Spinal cord (tissue), 10 donors: ENCODE results near the gene LACTBL1. TPM values are rescaled to one million over a fixed set of nuclear protein-coding genes. Genes with fewer than 3 reads are reported as not detected.
"Not testable (repeated sequence)": the region's sequence is repeated elsewhere in the genome, so short reads cannot be mapped to it uniquely, and the experiment has no call there.

Experiments used
- DNase-seq, 6 donors: peaks; one replicate each; pipeline versions ENCODE4 v3.0.0 to v3.0.0-alpha.2; 2013 to 2015; ENCODE audit warnings: low spot score in 6 of 6, low read depth in 4 of 6
- H3K27ac ChIP-seq: one replicate; pipeline ENCODE4 v1.5.1; 2013; ENCODE audit warnings: low read depth, low read length, control low read depth
- H3K27me3 ChIP-seq: one replicate; pipeline ENCODE4 v1.6.1; 2013; ENCODE audit warnings: low read length; ENCODE audit not compliant: control insufficient read depth, insufficient read depth
- H3K36me3 ChIP-seq: one replicate; pipeline ENCODE4 v1.6.1; 2013; ENCODE audit warnings: low read length; ENCODE audit not compliant: control insufficient read depth, insufficient read depth
- H3K4me1 ChIP-seq: one replicate; pipeline ENCODE4 v1.6.1; 2013; ENCODE audit warnings: low read length; ENCODE audit not compliant: control insufficient read depth, insufficient read depth
- H3K4me3 ChIP-seq: one replicate; pipeline ENCODE4 v1.5.1; 2013; ENCODE audit warnings: low read depth, low read length, control low read depth
- H3K9me3 ChIP-seq: one replicate; pipeline ENCODE4 v1.6.1; 2013; ENCODE audit warnings: low read length; ENCODE audit not compliant: control insufficient read depth, insufficient read depth
- WGBS: methylation state at CpG from one replicate; pipeline ENCODE4 v1.1.5; 2013; ENCODE audit warnings: missing lambda C conversion rate; ENCODE audit not compliant: insufficient coverage; 5-methylcytosine and 5-hydroxymethylcytosine counted together
- polyA plus RNA-seq, 2 donors: library from polyadenylated mRNA; unstranded; fragments of 120-200 nt; gene quantifications; one replicate each; pipeline ENCODE4 v1.2.1, GENCODE V29; 2013; ENCODE audit not compliant: insufficient read length in 2 of 2
- total RNA-seq, 2 donors: library from RNA; depleted of rRNA in 1 of 2; stranded (reverse); fragments of 120-200 nt in 1 of 2; fragments of >200 nt in 1 of 2; gene quantifications; one replicate each; pipeline versions ENCODE4 v1.2.3 to v1.2.4, GENCODE V29; 2013 to 2014
- donor health status: healthy.

Gene LACTBL1
- total and polyA plus RNA-seq, 4 donors, result not detected

- Histone ChIP-seq H3K36me3 (no peaks in the 10 kb centered on the region), H3K9me3 (no peaks in the 10 kb centered on the region), H3K4me3 (no peak overlapping the region), H3K27me3 (no peaks in the 10 kb centered on the region), H3K27ac (no peak overlapping the region), H3K4me1 (peaks cover 4% of the 10 kb centered on the region)
- DNase-seq, result no peak
- no CpG with 5 or more reads among the region's 2 CpGs for WGBS
Measured at GRCh38 chr1:23008901-23009300, 36.2 kb upstream of the LACTBL1 start.

- 85% methylated on average over 2 of the region's 4 CpGs for WGBS
- no peak overlapping the region for H3K27ac ChIP-seq
- H3K27me3 ChIP-seq, result no peaks in the 10 kb centered on the region
- no peak for DNase-seq
- no peak overlapping the region for H3K4me3 ChIP-seq
- H3K9me3 ChIP-seq, result no peaks in the 10 kb centered on the region
- H3K4me1 ChIP-seq, result no peaks in the 10 kb centered on the region
- no peaks in the 10 kb centered on the region for H3K36me3 ChIP-seq
Measured at GRCh38 chr1:23007106-23007505, 34.4 kb upstream of the LACTBL1 start.

GRCh38 chr1:23004769-23005168, 32.1 kb upstream of the LACTBL1 start:
- not testable (repeated sequence) for H3K4me3 ChIP-seq, DNase-seq, H3K9me3 ChIP-seq, H3K36me3 ChIP-seq, H3K4me1 ChIP-seq, H3K27ac ChIP-seq, H3K27me3 ChIP-seq
- no CpG with 5 or more reads among the region's 3 CpGs for WGBS

GRCh38 chr1:23004112-23004511, 31.4 kb upstream of the LACTBL1 start:
- H3K4me3 ChIP-seq, result no peak overlapping the region
- no peaks in the 10 kb centered on the region for H3K4me1 ChIP-seq
- no peaks in the 10 kb centered on the region for H3K36me3 ChIP-seq
- H3K27me3 ChIP-seq, result no peaks in the 10 kb centered on the region
- no peak for DNase-seq
- H3K9me3 ChIP-seq, result no peaks in the 10 kb centered on the region
- WGBS, result 92% methylated on average over 1 of the region's 3 CpGs
- no peak overlapping the region for H3K27ac ChIP-seq

- not testable (repeated sequence) for H3K27me3 ChIP-seq, H3K4me3 ChIP-seq, DNase-seq, H3K27ac ChIP-seq, H3K4me1 ChIP-seq, H3K36me3 ChIP-seq, H3K9me3 ChIP-seq
- WGBS, result 90% methylated on average over 5 of the region's 7 CpGs
Measured at GRCh38 chr1:23002218-23002617, 29.6 kb upstream of the LACTBL1 start.

- H3K27ac ChIP-seq, DNase-seq, H3K4me3 ChIP-seq, H3K4me1 ChIP-seq, H3K36me3 ChIP-seq, H3K9me3 ChIP-seq, H3K27me3 ChIP-seq: not testable (repeated sequence)
- 88% methylated on average over 3 of the region's 3 CpGs for WGBS
Measured at GRCh38 chr1:23000133-23000532, 27.5 kb upstream of the LACTBL1 start.

- H3K27ac ChIP-seq, H3K27me3 ChIP-seq, H3K36me3 ChIP-seq, DNase-seq, H3K4me3 ChIP-seq, H3K4me1 ChIP-seq, H3K9me3 ChIP-seq: not testable (repeated sequence)
- WGBS, result 72% methylated on average over 3 of the region's 5 CpGs
Measured at GRCh38 chr1:22997528-22997927, 24.9 kb upstream of the LACTBL1 start.

GRCh38 chr1:22995774-22996173, 23.1 kb upstream of the LACTBL1 start:
- Histone ChIP-seq H3K27me3 (no peaks in the 10 kb centered on the region), H3K27ac (no peak overlapping the region), H3K4me3 (no peak overlapping the region), H3K4me1 (no peaks in the 10 kb centered on the region), H3K36me3 (no peaks in the 10 kb centered on the region), H3K9me3 (no peaks in the 10 kb centered on the region)
- DNase-seq, result no peak

GRCh38 chr1:22993220-22993795, 20.6 kb upstream of the LACTBL1 start:
- not testable (repeated sequence) for H3K36me3 ChIP-seq, H3K27me3 ChIP-seq, H3K4me3 ChIP-seq, H3K4me1 ChIP-seq, DNase-seq, H3K27ac ChIP-seq, H3K9me3 ChIP-seq
- WGBS, result 80% methylated on average over 3 of the region's 6 CpGs

GRCh38 chr1:22992384-22992783, 19.7 kb upstream of the LACTBL1 start:
- no CpG with 5 or more reads among the region's 3 CpGs for WGBS
- not testable (repeated sequence) for H3K27ac ChIP-seq, H3K36me3 ChIP-seq, H3K4me3 ChIP-seq, H3K27me3 ChIP-seq, H3K9me3 ChIP-seq, H3K4me1 ChIP-seq, DNase-seq
